Globus pallidus (tissue), 1 donor: ENCODE data around the gene DMRT2.
A peak's percentile ranks its signal among the peaks of the same experiment; 100 is the strongest.

Source experiments
- DNase-seq: peaks from one replicate; pipeline ENCODE4 v3.0.0-alpha.2; 2015; ENCODE audit warnings: low spot score

DMRT2 gene

GRCh38 chr9:1047591-1048230, 2.4 kb upstream of the DMRT2 start:
- peak; percentile 35 for DNase-seq

- no peak for DNase-seq
Observed at GRCh38 chr9:1048231-1048619, 1.9 kb upstream of the DMRT2 start.

- DNase-seq: no peak
Observed at GRCh38 chr9:1048811-1049210, 1.3 kb upstream of the DMRT2 start.

GRCh38 chr9:1049641-1050040, 516 bp upstream of the DMRT2 start:
- DNase-seq: no peak

- peak; percentile 32 for DNase-seq
Observed at GRCh38 chr9:1051210-1051583, 1.0 kb downstream of the DMRT2 start.

GRCh38 chr9:1051584-1052275, 1.6 kb downstream of the DMRT2 start:
- DNase-seq: peak; percentile 82

GRCh38 chr9:1052365-1053281, 2.5 kb downstream of the DMRT2 start:
- DNase-seq: peak; percentile 55

GRCh38 chr9:1053282-1053621, 3.1 kb downstream of the DMRT2 start:
- DNase-seq: no peak

GRCh38 chr9:1053986-1054425, 3.8 kb downstream of the DMRT2 start:
- DNase-seq: no peak

GRCh38 chr9:1055166-1055565, 5.0 kb downstream of the DMRT2 start:
- DNase-seq: no peak

- peak; percentile 97 for DNase-seq
Observed at GRCh38 chr9:1057910-1058309, 7.8 kb downstream of the DMRT2 start.

- DNase-seq: no peak
Observed at GRCh38 chr9:1058826-1059487, 8.8 kb downstream of the DMRT2 start.

GRCh38 chr9:1065130-1065529, 15.0 kb downstream of the DMRT2 start:
- DNase-seq: no peak

- DNase-seq: no peak
Observed at GRCh38 chr9:1070692-1071091, 20.5 kb downstream of the DMRT2 start.

- no peak for DNase-seq
Observed at GRCh38 chr9:1071730-1072129, 21.6 kb downstream of the DMRT2 start.

GRCh38 chr9:1073497-1073896, 23.3 kb downstream of the DMRT2 start:
- no peak for DNase-seq

GRCh38 chr9:1077616-1078015, 27.5 kb downstream of the DMRT2 start:
- no peak for DNase-seq

- peak; percentile 90 for DNase-seq
Observed at GRCh38 chr9:1083325-1083913, 33.3 kb downstream of the DMRT2 start.

- DNase-seq: no peak
Observed at GRCh38 chr9:1085086-1085485, 34.9 kb downstream of the DMRT2 start.

- DNase-seq: no peak
Observed at GRCh38 chr9:1086517-1086916, 36.4 kb downstream of the DMRT2 start.

GRCh38 chr9:1087120-1087881, 37.1 kb downstream of the DMRT2 start:
- no peak for DNase-seq
